CD4-positive, alpha-beta T cell treated with Interleukin-21 for 1 hour (primary cell): ENCODE results near the gene ADIG.
"Not testable (repeated sequence)": the region's sequence is repeated elsewhere in the genome, so short reads cannot be mapped to it uniquely, and the experiment has no call there.

Experiments
- DNase-seq: peaks from one replicate; pipeline ENCODE4 v3.0.0-alpha.2; 2020

Gene ADIG

DNA sequence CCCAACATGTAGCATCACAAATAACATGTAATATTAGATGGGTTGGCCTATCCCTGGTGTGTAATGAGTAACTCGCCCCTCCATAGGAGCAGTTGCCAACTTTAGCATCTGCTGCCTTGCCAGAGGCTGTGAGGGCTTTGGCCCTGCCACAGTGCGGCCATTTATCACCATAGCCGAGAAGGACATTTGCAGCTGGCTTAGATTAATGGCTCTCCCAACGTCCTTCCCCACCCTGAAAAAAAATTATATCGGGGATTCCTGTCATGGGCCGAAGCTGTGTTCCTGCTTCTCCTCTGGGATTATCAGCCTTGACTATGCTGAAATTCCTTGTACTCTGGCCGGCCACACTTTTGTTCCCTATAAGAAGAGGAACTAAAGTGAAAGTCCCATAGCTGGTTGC is 7.6 kb upstream of the ADIG start:
- DNase-seq, result no peak

DNA sequence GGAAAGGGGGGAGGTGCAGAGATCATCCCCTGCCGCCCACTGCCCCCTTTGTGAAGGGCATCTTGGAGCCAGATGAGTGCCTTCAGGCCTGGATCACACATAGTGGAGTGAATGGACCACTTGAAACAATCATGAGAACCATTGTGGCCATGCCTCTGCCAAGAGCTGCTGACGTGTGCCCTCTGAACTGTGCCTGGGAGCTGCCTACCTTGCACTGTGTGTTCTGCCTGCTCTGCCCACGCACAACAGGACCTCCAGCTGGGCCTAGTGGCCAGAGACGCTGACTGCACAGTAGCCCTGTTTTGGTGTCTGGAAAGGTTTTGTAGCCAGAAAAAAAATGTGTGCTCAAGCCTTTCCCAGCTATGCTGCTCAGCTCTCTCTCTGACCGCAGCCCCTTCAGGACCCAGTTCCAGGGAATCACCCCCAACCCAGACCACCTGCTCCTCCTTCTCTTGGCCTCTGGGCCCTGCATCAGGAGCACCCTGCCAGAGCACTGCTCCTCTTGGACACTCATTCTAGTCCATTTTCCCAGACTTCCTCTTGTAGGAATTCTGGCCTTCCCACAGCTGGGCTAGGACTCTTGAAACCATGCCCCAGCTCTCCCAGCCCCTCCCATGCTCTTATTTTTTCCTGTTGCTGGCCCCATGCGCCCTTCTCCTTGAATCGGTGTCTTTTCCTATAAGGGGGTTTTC is 1.6 kb upstream of the ADIG start:
- no peak for DNase-seq

DNA sequence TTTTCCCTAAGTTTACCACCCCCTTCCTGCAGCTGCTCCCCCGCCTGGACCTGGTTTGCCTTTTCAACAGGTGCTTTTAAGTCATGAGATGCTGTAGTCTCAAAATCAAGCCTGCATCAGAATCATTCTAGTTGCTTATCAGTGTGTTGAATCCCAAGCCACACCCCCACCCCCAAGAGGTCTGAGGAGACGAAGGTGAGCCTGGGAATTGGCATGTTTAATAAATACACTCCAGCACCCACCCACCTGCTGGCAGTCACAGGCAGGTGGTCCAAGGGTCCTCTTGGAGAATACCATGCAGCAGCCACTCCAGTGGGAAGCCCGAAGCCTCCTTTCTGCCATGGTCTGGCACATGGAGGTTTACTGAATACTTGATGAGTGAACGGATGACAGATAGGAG is 1.1 kb upstream of the ADIG start:
- DNase-seq, result no peak

DNA sequence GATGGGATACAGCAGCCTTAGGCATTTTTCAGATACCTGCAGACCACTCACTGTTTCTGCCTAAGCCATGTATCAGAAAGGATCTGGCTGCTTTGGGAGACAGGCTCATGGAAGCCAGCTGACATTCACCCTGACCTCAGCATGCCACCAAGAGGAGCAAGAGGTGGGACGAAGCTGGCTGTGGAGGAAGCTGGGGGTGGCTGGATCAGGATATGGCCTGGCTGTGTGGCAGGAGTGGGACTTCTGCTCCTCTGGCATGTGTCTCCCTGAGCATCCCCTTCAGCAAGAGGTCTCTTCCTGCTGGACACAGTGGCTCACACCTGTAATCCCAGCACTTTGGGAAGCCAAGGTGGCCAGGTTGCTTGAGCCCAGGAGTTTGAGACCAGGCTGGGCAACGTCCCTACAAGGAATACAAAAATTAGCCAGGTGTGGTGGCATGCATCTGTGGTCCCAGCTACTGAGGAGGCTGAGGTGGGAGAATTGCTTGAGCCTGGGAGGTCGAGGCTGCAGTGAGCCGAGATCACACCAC is 897 bp downstream of the ADIG start:
- no peak for DNase-seq

DNA sequence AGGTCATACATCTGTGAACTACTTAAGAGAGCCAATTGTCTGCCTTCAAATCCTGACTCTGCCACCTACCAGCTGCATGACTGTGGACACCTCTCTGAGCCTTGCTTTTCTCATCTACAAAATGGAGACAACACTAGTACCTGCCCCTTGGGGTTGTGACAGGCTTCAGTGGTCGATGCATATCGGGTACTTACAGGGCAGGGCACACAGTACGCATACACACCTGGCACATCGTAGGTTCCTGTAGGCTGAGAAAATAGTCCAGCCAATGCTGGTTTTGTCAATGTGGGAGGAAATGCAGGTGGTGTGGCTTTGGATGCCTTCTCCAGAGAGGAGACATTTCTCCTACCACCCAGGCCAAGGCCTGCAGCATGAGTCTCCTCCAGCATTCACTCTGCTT is 2.3 kb downstream of the ADIG start:
- DNase-seq, result no peak

DNA sequence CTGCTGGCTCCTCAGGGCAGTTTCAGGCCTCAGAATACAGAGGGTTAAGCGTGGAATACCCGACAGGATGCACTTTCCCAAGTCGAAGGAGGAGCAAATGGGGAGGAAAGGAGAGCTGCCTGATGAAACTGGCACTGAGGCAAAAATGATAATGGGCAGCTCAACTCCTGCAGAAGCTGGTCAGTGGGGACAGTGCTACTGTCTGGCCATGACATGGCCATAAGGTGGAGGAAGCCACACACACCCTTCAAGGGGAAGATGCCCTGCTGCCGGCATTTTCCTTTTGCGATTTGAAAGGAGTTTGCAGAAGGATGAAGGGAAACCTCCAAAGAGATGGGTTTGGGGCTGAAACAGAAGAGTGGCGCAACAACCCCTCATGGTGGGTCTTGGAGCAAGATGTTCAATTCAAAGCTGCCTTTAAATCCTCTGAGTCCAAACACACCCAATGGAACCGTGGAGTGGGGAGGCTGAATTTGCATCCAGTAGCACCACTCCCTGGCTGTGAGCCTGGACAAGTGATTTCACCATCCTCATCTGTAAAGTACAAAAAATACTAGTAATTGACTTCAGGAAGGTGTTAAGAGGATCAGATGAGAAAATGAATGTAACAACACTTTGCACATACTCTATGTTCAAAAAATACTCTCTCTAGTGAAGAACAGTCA is 3.2 kb downstream of the ADIG start:
- DNase-seq, result no peak

DNA sequence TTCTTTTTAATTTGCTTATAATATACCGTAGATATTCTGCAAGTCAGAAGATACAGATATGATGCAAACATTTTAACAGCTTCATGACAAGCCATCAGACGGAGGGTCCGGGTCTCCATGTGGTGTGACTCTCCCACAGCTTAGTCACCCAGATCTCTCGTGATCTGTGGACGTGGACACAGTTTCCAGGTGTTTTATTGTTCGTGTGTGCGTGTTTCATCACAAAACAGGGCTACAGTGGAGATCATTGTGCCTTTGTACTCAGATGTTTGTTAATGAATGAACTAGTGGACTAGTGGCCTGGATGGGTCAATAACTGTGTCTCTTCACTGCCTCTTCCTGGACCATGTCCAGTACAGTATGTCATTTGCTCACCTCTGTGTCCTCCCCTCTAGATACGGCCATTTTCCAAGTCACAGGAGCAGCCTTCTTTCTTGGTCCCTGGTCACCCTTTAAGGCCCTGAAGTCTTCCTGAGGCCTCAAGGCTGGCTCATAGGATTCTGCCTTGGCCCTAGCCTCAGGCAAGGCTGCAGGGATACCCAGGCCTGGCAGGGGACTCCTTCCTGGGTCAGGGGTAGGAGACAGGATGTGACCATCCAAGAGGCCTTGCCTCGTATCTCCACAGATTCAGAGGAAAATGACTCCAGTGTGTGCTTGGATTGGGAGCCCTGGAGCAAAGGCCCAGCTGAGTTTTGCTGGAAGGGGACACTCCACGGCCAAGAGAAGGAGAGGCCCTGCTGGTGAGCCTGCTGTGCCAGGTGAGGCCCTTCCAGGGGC is 4.6 kb downstream of the ADIG start:
- DNase-seq, result no peak

DNA sequence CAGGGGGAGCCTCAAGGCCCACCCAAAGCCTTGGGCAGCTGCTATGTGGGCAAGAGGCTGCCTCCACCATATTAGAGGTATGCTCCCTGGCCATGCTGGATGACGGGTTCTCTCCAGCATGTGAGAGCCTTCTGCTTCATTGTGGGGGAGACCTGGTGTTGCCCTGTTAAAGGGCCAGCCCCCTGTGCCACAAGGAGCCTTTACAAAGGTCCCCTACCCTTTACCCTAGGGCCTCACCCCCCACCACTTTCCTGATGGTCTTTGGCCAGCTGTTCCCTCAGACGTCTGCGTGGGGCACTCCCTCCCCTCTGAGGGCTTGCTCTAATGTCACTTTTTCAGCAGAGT is 5.2 kb downstream of the ADIG start:
- DNase-seq, result no peak

DNA sequence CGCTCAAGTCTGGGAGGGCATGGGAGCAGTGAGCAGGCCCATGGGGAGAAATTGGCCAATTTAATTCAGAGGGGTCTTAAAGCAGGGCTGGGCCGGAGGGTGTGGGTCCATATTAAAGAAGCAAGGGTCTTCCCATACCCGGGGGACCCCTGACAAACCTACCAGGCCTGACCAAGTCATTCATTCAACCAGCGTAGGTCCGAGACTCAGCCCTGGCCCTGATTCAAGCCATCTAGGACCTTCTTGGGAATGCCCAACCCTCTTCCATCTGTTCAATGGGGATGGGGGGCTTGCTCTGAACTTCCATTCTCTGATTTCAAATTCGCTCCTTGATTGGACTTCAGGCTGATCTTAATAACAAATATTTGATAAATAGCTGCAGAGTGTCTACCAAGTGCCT is 7.3 kb downstream of the ADIG start:
- no peak for DNase-seq

DNA sequence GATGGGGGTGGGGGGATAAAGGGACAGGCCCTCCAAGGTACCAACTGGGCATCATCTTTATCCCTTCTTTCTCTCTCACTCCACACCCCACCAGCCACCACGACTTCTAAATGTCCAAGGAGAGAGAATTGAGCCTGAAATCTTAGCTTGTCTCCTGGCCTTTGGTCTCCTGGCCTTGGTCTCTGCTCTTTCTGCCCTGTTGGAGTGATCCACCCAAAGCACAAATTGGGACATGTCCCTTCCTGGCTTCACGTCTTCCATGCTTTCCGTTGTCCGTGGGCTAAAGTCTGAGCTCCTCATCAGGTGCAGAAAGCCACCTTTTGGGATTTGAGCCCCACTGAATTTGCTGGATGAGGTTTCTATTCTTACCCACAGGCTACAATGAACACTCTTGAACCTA is 8.4 kb downstream of the ADIG start:
- DNase-seq, result no peak

DNA sequence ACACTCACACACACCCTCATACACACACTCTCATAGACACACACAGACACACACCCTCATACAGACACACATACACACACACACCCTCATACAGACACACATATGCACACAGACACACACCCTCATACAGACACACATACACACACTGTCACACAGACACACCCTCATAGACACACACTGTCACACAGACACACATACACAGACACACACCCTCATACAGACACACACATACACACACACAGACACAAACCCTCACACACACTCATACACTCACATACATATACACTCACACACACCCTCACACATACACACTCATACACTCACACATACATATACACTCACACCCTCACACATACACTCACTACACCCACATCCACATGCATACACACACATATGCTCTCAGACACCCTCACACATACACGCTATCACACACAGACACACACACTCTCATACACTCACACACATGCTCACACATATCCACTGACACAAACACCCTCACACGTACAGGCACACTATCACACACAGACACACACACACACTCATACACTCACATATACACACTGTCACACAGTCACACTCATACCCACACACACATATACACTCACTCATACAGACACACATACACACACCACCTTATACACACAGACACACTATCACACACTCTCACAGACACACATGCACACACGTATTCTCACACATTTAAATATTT is 9.1 kb downstream of the ADIG start:
- no peak for DNase-seq

DNA sequence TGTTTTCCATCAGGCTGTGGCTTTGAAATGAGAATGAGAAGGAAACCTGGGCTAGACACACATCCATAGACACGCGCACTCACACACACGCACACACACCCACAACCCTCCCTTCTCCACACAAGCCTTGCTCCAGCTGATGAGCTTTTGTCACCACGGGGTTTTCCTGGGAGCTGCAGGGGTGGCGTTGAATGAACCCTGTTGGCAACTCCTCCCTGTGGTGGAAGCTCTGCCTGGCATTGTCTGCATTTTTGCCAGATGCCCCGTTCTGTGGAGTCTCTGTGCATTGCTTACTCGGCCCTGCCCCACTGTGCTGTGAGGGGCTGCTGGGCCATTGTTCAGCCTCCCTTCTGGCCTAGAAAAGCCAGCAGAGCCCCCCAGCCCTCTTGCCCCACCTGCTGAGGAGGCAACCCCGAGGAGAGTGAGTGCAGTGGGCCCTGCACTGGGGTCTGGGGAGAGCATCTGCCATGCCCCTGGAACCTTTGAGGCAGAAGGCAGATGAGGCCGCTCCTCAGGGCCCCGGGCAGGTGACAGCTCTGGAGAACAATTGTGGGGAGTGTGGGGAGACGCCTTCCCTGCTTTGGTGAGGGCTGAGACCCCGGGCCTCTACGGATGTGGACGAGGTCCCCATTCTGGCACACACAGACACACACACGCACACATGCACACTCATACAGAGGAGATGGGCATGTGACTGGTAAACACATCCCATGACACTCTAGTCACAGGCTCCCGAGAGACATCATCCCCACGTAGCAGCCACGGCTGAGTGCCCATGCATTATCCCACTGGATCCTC is 9.9 kb downstream of the ADIG start:
- DNase-seq, result no peak

DNA sequence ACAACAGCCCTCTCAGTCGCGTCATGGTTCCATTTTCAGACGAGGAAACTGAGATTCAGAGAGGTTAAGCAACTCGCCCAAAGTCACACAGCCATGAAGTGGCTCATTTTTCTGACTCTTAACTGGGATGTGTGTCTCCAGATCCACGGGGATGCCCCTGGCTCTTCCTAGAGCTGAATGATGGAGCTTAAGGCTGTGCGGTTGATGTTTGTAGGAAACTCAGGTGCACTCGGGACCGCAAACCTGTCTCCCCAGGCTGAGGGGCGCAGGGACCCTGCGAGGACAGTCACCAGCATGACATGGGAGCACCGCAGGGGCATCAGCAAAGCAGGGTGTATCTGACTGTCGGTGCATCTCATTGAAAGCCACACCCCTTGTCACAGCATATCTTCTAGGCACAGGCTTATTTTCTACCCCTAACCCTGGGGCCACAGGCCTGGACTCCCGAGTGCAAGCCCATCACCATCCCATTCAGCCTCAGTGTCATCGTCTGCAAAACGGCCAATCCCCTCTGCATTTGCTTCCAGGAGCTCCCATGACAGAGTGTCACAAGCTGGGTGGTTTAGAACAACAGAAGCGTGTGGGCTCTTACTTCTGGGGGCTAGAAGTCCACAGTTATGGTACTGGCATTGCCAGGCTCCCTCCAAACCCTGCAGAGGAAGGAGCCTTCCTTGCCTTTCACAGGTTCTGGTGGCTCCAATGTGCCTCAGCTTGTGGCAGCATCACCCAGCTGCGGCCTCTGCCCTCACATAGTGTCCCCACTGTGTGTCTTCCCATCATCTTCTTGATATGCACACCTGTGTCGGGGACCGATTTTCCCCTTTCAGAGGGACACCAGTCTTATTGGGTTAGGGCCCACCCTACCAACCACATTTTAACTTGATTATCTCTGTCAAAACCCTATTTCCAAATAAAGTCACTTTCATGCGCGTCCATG is 10.7 kb downstream of the ADIG start:
- no peak for DNase-seq

DNA sequence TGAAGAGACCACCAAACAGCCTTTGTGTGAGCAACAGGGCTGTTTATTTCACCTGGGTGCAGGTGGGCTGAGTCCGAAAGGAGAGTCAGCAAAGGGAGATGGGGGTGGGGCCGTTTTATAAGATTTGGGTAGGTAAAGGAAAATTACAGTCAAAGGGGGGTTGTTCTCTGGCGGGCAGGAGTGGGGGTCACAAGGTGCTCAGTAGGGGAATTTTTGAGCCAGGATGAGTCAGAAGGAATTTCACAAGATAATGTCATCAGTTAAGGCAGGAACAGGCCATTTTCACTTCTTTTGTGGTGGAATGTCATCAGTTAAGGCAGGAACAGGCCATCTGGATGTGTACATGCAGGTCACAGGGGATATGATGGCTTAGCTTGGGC is 11.4 kb downstream of the ADIG start:
- DNase-seq, result not testable (repeated sequence)

DNA sequence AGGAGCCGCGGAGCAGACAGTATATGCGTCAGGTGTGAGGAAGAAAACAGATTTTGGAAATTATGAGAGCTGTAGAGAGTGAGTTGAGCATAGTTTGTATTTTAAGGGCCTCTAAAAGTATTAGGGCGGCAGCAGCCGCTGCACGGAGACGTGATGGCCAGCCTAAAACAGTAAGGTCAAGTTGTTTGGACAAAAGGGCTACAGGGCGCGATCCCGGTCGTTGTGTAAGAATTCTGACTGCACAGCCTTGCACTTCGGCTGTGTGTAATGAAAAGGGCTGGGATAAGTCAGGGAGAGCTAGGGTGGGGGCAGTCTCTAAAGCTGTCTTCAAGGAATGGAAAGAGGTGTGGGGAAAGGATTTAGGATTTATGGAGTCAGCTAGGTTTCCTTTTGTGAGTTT is 13.3 kb downstream of the ADIG start:
- DNase-seq, result not testable (repeated sequence)

DNA sequence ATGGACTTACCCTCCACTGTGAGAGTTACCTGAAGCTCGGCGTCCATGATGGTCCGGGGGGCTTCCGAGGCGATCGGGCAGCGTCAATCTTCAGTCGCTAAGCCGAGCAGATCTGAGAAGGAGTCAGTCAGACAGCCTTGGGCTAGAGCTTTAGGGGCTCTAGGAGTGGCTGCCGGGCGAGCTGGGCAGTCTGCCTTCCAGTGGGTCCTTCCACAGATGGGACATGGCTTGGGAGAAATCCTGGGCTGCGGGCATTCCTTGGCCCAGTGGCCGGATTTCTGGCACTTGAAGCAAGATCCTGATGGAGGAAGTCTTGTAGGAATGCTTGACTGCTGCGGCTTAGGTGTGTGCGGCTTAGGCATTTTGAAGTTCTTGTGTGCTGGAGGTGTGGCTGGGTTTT is 14.9 kb downstream of the ADIG start:
- not testable (repeated sequence) for DNase-seq

DNA sequence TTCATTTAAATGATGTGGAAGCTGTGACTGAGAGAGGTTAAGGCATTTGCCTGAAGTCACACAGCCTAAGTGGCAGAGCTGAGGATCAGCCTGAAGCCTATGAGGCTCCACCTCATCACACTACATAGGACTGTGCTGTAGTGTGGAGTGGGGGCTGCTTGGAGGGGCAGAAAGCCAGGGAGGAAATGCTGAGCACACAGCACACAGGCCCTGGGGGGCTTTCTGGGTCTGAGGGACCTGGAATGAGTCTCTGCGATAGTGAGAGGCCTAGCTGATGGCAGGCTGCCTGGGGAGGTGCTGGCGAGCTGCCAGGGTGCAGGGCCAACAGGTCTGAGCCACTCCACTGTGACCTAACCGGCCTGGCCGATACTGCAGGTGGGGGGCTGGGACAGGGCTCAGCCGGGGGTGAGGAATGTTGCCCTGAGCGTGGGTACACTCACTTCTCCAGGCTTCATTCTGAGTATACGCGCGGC is 18.4 kb downstream of the ADIG start:
- DNase-seq, result no peak

DNA sequence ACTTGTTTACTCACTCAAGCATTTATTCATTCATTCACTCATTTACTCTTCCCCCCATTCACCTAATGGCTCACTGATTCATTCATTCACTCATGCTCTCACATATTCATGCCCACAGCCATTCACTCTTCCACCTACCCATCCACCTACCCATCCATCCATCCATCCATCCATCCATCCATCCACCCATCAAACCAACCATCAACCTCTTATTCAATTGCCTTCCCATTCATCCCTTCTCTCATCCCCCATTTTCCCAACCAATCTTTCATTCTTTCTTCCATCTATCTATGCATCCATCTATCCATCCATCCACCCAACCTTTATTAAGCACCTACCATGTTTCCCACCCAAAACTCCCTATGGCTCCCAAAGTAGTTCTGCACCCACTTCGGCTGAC is 19.1 kb downstream of the ADIG start:
- DNase-seq, result no peak

DNA sequence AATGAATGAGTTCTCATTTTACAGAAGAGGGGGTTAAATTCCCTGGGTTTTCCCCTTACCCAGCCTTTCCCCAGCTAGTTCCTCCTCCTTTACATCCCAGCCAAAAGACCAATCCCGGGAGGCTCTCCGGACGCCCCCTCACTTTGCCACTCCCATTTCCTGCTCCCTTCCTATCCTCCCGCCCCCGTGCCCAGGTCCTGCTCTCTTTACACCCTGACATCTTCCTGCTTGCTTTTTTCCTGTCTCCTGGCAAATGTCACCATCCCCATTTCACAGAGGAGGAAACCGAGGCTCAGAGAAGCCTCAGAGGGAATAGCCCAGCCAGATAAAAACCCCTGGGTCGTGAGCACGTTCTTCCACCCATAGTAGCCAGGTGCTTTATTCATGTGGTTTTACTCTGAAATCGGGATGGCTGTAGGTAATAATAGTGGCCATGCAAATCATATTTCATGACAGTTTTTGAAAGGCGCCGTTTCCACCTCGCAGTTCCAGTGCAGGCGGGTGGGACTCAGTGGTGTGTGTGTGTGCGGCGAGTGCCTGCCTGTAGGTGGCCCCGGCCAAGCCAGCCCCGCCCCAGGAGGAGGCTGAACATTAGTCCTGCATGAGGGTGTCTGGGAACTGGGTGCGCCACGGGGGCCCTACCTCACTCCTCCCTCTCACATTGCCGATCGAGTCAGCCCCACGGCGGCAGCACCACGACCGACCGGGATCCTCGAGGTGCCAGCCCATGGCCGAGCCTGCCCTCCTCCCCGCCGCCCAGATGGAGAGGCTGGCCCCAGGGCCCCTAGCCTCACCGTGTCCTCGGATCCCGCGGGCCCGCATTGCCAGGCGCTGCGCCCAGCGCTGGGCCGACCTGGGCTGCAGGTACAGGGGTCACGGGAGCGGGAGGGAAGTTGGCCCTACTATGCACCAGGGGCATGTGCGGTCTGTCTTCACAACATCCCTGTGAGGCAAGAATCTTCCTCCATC is 20.5 kb downstream of the ADIG start, which contains the start of gene ARHGAP40:
Gene ARHGAP40, plus strand, starts transcription at position 594 of the 969 bp plus-strand sequence.
- no peak for DNase-seq

DNA sequence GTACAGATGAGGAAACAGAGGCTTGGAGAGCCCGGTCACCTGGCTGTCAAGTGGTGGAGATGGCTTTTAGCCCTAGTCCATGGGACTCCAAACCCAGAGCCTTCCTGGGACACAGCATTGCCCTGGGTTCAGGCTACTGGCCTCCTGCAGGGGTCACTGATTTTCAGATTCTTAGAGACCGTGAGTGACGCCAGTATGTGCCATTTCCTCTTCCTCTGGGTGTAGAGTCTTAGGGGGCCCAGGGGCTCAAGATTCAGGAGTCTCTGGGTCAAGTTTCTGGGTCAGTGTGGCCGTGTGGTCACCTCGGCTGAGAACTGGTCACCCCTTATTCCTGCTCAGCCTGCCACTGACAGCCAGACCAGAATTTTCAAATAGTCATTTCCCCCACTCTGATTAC is 21.2 kb downstream of the ADIG start:
- no peak for DNase-seq
